HG02642 (cell line): Measurements from ENCODE around the gene CAPRIN2.

Experiments used
- ATAC-seq: cut with Tn5 transposase; IDR thresholded peaks from one replicate; pipeline ENCODE4 v1.9.1; 2021; ENCODE audit warnings: mild to moderate bottlenecking; ENCODE audit not compliant: unreplicated experiment, poor library complexity

Gene CAPRIN2

DNA sequence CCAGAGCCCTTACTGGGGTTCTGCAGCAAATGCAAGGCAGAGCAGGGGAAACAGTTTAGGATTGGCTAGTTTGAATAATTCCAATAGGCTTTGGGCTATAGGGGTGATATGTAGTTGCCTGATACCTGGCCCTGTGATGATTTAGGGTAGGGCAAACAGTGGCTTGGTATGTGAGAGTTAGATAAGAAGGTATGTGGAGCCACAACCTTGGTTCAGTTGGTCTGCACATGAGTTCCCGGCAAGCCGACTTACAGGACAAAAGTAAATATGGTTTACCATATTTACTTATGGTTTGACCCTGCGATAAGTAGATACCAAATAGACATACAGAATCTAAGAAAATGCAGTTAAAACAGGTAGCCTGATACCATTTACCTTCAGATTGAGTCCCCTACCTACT, 8.3 kb upstream of the CAPRIN2 start:
- no peak for ATAC-seq

DNA sequence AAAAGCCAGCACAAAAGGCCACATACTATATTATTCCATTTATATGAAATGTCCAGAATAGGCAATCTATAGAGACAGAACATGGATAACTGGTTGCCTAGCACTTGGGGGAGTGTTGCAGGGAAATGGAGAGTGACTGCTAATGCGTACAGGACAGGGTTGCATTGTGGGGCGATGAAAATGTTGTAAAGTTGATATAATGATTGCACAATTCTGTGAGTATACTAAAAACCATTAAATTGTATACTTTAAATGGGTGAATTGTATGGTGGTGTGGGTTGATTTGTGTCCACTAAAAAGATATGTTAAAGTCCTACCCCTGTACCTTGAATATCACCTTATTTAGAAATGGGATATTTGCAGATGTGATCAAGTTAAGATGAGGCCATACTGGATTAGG, 7.0 kb upstream of the CAPRIN2 start:
- no peak for ATAC-seq

DNA sequence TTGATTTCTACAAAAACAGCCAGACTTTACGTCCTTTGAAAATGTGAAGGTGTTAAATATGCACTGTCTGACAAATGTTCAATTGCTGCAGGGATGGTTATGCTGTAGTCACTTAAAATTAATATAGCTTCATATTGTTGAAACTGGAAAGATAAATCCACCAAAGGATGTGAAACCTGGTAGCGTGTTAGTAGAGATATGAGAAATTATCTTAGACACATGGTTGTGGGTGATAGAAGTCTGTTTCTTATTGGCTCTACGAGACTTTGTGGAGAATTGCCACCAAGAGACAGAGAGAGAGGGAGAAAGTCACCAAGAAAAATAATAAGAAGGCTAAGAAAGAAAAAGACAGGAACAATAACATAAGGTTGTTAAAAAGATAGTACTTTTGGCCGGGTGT, 2.6 kb upstream of the CAPRIN2 start:
- no peak for ATAC-seq

DNA sequence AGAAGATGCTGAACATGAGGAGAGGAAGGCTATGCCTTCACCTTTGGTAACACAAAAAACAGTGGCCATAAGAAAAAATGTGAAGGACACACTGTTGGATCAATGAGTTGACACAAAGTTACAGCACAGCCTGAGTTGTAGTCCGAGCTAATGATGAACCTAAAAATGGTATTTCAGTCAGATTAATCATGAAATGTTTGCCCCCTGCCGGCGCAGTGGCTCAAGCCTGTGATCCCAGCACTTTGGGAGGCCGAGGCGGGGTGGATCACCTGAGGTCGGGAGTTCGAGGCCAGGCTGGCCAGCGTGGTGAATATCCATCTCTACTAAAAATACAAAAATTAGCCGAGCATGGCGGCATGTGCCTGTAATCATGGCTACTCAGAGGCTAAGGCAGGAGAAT, 1.3 kb upstream of the CAPRIN2 start:
- ATAC-seq: no peak

DNA sequence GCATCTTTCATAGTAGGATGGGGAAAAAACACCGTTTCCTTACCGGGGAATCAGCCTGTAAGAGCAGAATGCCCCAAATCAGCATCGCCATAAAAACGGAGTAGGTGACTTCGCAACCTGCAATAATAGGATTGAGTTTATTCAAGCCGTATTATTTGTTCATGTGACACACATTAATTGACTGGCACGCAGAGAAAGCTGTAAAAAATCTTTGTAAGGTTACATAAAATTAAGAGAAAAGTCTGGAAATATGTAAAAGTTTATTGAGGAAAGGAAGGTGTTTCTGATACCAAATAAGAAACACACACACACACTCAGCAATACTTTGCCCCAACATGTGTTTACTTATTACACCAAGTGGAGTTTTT, 628 bp upstream of the CAPRIN2 start:
- ATAC-seq: no peak

DNA sequence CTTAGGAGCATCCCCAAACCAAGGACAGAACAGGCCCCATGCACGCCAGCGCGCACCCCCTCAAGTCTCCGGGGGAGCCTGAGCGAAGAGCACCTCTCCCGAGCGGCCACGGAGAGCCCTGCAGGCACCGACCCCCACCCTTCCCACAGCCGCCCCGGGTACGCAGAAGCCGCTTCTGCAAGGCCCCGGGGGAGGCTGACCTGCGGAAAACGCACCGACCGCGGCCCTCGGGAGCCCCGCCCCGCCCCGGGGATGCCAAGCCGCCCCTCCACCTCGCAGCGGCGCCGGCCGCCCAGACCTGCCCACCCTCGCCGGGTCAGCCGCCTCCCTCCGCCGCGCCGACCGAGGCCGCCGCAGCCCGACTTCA, 385 bp downstream of the CAPRIN2 start:
- peak; percentile 46 for ATAC-seq

DNA sequence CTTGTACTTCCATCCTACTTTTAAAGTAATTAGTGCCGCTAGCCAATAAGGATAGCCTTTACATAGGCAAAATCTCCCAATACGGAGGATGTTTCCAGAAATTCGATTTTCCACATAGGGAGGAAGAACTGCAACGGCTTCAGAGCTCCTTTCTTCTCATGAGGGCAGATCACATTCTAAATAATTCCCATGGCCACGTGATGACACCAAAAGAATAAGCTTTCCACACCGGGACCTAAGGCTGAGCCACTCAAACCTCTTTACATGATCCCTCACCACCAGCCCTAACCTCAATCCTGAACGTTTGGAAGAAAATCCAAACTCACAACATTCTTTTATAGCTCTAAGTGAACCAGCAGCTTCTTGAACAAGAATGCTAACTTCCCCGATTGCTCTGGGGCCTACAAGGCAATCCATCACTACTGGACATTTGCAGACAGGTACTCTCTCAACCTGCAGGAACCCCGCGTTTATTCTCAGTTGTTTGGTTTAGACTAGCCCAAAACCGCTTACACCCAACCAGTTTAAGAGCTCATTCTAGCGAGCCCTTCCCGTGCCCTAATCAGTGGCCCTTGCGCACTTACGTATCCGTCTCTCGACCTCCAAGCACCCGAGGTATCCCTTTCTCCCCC, 884 bp downstream of the CAPRIN2 start:
- no peak for ATAC-seq

DNA sequence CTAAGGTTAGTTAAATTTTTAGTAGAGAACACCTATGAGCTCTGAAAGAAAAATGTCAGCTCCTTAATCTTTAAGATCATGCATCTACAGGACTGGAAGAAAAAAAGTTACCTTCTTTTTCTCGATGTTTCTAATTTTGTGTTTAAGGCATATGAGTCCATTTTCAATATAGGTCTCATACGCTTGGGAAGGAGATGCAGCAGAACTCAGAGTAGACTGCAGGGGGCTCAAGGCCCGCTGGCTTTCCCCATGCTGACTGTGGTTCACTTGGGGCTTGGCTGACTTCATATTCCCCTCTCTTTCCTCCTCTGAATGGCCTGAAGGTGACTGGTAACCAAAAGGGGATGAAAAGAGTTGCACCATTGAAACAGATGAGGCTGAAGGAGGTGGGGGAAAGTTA, 1.5 kb downstream of the CAPRIN2 start:
- no peak for ATAC-seq

DNA sequence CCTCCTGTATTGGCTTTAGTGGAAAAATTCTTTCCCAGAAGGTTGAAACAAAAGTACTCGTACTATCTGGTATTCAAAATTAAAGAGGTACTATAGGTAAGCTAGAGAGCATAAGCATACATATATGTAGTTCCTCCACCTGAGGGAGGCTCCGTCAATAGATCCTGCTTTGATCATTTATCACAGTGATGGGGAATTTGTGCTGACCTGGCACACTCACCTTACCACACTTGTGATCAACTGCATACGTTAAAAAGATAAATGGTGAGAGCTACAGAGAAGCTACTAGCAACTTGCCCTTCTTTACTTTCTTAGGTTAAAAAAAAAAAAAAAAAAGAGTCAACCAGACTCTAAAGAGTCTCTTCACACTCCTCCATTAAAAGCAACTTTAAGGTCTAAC, 2.5 kb downstream of the CAPRIN2 start:
- no peak for ATAC-seq

DNA sequence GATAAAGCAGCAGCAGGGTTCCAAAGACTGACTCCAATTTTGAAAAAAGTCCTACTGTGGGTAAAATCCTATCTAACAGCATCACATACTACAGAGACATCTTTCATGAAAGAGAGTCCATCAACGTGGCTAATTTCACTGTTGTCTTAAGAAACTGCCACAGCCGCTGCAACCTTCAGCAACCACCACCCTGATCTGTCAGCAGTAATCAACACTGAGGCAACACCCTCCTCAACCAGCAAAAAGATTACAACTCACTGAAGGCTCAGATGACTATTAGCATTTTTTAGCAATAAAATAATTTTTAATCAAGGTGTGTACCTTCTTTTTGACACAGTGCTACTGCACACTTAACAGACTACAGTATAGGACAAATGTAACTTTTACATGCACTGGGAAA, 6.6 kb downstream of the CAPRIN2 start:
- ATAC-seq: no peak

DNA sequence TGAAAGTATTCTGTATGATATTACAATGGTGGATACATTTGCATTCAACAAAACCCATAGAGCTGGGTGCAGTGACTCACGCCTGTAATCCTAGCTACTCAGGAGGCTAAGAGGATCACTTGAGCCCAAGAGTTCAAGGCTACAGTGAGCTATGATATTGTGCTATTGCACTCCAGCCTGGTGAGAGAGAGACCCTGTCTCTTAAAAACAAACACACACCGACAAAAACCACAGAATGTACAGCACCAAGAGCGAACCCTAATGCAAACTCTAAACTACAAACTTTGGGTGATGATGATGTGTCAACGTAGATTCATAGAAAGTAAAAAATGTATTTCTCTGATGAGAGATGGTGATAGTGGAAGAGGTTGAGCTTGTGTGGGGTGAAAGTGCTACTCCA, 8.6 kb downstream of the CAPRIN2 start:
- ATAC-seq: no peak

DNA sequence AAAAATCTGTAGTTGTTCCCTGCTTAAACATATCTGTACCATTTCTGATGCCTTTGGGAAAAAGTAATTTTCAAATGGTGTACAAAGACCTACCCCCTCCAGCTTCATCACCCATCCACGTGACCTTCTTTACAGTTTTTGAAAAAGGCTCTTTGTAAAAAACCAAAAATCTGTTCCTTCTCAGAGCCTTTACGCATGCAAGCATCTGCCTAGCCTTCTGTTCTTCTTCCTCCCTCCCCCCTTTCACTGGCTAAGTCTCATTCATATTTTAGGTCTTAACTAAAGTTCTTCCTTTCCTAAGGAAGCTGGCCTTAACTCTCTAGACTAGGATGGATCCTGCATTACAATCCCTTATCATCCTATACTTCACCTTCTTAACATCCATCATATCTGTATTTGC, 10.4 kb downstream of the CAPRIN2 start:
- ATAC-seq: no peak

DNA sequence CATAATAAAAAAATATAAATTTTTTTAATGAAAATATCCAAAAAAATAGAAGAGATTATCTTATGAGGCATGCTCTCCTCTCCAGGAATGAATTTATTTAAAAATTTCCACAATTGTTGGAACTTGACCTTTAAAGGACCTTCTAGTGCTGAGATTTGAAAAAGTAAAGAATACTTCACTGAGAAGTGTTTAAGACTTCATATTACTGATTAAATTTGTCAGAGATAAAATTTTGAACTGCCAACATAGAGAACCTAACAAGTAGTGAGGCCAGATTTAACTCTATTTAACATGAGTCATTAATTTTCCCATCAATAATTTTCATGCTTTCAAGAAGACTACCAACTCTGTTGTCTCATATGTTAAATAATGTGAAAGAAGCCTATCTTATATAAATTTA, 14.5 kb downstream of the CAPRIN2 start:
- no peak for ATAC-seq

DNA sequence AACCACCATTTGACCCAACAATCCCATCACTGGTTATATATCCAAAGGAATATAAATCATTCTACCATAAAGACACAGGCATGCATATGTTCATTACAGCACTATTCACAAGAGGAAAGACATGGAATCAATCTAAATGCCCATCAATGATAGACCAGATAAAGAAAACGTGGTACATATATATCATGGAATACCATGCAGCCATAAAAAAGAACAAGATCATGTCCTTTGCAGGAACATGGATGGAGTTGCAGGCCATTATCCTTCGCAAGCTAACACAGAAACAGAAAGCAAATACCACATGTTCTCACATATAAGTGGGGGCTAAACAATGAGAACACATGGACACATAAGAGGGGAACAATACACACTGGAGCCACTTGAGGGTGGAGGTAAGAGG, 15.7 kb downstream of the CAPRIN2 start:
- no peak for ATAC-seq

DNA sequence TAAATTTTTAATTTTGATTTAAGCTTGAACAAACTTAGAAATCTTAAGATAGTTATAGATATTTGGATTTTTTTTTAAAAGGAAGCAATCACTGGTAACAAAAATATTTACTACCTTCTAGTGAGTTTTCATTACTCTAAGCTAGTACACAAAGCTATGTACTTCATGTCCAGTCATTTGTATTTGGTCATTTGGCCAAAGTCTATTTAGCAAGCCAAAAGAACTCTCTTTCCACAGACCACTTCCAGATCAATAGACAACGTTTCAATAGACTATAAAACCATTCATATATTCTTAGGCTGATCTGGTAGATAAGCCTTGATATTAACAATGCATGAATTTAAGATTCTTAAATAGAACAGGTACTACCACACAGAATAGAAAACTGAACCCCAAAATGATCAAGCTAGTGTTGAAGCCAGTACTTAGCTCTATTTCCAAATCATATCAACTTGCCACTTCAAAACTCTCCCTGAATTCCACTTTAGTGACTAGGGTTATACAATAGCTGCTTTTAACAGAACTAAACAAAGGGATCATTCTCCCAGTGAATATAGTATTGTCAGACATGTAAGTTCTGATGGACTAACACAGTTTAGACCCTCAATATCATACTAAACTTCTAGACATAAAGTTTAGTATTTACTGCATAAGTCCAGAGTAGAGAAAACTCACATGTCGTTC, 21.7 kb downstream of the CAPRIN2 start:
- ATAC-seq: no peak

DNA sequence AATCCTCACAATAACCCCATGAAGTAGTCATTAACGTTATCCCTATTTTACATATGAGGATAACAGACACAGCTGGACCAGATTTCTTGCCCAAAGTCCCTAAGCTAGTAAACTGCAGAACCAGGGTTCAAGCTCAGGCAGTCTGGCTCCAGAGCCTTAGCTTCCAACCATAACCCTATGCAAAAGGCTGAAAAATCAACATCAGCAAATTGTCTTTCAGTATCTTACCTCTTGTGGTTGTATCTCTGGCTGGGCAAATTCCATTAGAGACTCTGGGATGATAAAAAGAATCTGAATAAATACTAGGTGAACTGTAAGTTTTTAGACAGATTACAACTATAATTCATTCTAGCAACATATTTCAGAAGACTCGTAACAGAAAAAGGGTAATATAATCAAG, 24.7 kb downstream of the CAPRIN2 start:
- no peak for ATAC-seq

DNA sequence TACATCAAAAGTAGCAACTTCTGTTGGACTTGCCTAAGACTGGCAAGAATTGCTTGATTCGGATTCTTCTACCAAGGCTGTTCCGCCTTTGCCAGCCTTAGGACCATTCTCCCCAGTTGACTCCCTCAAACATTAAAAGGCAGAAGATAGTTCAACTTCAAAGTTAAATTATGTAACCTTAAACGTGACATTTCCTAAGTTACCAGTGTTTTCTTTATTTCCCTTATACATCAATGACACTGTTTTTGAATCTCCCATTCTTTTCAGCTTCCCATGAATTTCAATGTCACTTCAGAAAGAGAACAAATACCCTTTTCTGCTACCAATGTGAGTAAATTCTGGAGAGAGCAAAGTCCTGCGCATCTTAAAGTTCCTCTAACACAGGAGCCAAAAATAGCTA, 25.2 kb downstream of the CAPRIN2 start:
- ATAC-seq: no peak

DNA sequence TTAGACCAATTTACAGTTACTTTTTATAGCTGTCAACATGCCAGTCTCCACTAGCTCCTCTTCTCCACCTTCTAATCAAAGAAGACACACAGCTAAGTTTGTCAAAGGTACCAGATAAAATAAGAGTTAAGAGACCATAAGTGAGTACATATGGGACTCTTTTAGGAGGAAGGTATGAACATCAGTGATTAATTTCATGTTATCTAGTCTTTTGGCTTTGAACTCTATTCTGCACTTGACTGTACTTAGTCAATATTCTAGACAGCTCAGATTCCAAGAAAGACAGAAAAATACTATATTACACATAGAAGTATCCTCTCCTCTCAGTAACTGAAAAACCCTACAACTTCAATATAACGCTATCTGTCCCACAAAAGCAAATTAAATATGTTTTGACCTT, 28.1 kb downstream of the CAPRIN2 start:
- no peak for ATAC-seq

DNA sequence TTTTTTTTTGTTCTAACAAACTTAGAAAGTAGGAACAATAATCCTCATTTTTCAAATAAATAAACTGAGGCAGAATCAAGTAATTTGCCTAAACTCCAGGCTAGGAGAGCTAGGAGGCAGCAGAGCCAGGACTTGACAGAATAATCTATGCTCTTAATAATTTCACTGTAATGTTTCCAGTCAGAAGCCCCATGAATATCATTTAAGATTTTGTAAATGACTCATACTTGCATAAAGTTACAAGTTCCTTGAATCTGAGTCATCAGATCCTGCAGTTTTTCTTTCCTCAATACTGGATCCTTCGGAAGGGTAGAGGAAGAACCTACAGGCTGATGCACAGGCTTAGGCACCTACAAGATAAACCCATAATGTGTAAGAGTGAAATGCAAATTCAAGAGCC, 29.0 kb downstream of the CAPRIN2 start:
- ATAC-seq: no peak

DNA sequence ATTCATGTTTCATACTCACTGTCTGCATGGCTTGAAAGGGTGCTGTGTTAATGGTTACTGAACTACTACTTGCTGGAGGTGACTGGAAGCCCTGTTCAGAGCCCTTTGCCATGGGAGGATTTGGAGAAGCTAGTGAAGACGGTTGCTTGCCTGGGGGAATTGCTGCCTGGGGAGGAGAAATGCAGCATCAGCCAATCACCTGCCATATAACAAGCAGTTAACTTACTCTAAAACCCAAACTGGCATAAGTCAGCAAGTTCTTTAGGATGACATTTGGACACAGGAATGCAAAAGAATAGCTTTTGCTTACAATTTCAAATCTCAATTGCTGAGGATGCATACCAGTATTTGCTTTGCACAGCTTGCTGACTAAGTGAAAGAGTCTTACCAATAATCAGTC, 35.7 kb downstream of the CAPRIN2 start:
- no peak for ATAC-seq

DNA sequence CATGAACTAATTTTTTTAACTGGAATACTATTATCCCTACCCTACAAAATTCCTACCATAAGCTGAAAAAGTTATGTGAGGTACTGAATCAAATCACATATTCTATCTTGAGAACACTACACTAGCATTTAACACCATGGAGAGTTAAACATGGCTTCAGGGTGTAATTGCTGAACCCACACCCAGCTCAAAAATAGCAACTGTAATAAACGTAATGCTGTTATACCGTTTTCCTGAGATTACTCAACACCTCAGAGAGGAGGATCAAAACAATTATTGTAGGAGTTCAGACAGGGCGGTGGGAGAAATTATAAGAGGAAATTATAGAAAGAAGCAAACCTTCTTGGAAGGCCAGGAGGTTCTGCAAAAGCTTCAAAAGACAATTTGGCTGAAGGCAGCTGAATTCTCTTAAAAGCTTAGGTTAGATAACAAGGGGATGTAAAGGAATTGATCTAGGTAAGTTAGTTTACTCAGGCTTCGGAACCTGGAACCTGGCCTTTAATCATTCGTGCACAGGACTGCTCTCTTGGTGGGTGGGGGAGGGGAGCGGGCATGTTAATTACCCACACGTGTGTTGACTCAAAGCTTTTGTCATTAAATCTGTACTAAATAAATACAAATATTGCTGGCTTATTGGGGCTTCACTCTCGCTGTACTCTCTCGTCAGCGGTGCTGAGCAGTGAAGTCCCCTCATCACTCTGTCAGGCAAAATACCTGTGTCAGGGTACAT, 47.0 kb downstream of the CAPRIN2 start:
- ATAC-seq: no peak

DNA sequence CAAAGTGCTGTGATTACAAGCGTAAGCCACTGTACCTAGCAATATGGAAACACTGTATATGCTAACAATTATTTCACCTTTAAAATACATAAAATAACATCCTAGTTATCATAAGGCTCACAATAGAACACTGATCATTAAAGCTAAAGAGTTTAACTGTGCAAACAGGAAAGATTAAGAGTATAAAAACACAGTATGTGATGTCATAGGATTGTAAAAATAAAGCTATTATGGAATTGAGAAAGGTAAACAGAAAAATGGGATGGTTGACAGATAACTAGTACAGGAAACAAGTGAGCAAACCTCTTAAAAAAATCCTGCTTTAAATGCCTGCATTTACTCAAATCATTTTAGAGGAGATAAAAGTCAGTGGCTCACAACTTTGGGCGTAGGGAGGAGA, 48.3 kb downstream of the CAPRIN2 start:
- no peak for ATAC-seq
